HEK293 (cell line): Measurements from ENCODE around the gene B4GALNT1.

Experiments
- CTCF ChIA-PET: fragments of 350-600 bp; formaldehyde crosslinking; extraction: SDS; loops from one replicate; lab custom pipeline; 2021; ENCODE audit warnings: antibody characterized with exemption; lab: Yijun Ruan, JAX
- POLR2A ChIA-PET: fragments of 300-600 bp; formaldehyde crosslinking; extraction: SDS; loops from one replicate; lab custom pipeline; 2020; ENCODE audit warnings: antibody characterized with exemption, inconsistent platforms; lab: Yijun Ruan, JAX
- H3K27ac ChIP-seq: fragments of 200-500 bp; sonication (Bioruptor generic); 2 replicates; pipeline ENCODE4 v1.5.1; 2014; ENCODE audit warnings: low read depth, low read length, control low read depth, inconsistent platforms; ENCODE audit errors: extremely low read depth
- H3K36me3 ChIP-seq, 2 experiments: fragments of 200-500 bp in 1 of 2; sonication (Bioruptor generic) in 1 of 2; 1 replicate in 1 of 2; 2 replicates in 1 of 2; pipeline ENCODE4 v1.5.1; 2014 to 2017; ENCODE audit warnings: inconsistent platforms in 2 of 2, low read length in 2 of 2; ENCODE audit not compliant: control insufficient read depth in 2 of 2, insufficient read depth in 1 of 2
- H3K4me1 ChIP-seq: fragments of 200-500 bp; sonication (Bioruptor generic); 2 replicates; pipeline ENCODE4 v1.5.1; 2014; ENCODE audit warnings: mild to moderate bottlenecking, low read length, inconsistent platforms; ENCODE audit not compliant: control insufficient read depth, insufficient read depth
- H3K4me3 ChIP-seq: 2 replicates; pipeline ENCODE4 v1.5.1; 2011; ENCODE audit warnings: low read depth, mild to moderate bottlenecking, control low read depth, low read length, moderate library complexity
- H3K9me3 ChIP-seq: fragments of 200-500 bp; sonication (Bioruptor generic); 2 replicates; pipeline ENCODE4 v1.5.1; 2014; ENCODE audit warnings: low read depth, low read length, inconsistent platforms; ENCODE audit not compliant: control insufficient read depth, insufficient read depth
- HOXD13 ChIP-seq: sonication (generic); formaldehyde crosslinking; IDR thresholded peaks from 2 replicates; pipeline ENCODE4 v1.8.0; 2022; ENCODE audit warnings: missing genetic modification reagents, borderline replicate concordance
- SP2 ChIP-seq: fragments of 450-650 bp; formaldehyde crosslinking; IDR thresholded peaks from 2 replicates; pipeline ENCODE4 v1.5.1; 2016; ENCODE audit warnings: missing biosample characterization, missing genetic modification characterization
- ZBTB17 ChIP-seq: fragments of 450-650 bp; formaldehyde crosslinking; IDR thresholded peaks from 2 replicates; pipeline ENCODE4 v1.5.1; 2016; ENCODE audit warnings: missing biosample characterization, missing genetic modification characterization
- ZFP3 ChIP-seq: fragments of 450-650 bp; formaldehyde crosslinking; IDR thresholded peaks from 2 replicates; pipeline ENCODE4 v1.5.1; 2016; ENCODE audit warnings: low read depth, missing biosample characterization, missing genetic modification characterization
- ZNF112 ChIP-seq: fragments of 450-650 bp; formaldehyde crosslinking; IDR thresholded peaks from 2 replicates; pipeline ENCODE4 v1.5.0; 2017; ENCODE audit warnings: missing biosample characterization, missing genetic modification characterization
- ZNF157 ChIP-seq: fragments of 450-650 bp; formaldehyde crosslinking; IDR thresholded peaks from 2 replicates; pipeline ENCODE4 v1.5.1; 2016; ENCODE audit warnings: missing biosample characterization, missing genetic modification characterization
- ZNF175 ChIP-seq: fragments of 450-650 bp; formaldehyde crosslinking; IDR thresholded peaks from 2 replicates; pipeline ENCODE4 v1.5.1; 2016; ENCODE audit warnings: missing biosample characterization, missing genetic modification characterization
- ZNF354C ChIP-seq: fragments of 450-650 bp; formaldehyde crosslinking; IDR thresholded peaks from 2 replicates; pipeline ENCODE4 v1.5.1; 2016; ENCODE audit warnings: missing biosample characterization, missing genetic modification characterization, low read depth, borderline replicate concordance
- ZNF433 ChIP-seq: fragments of 450-650 bp; formaldehyde crosslinking; IDR thresholded peaks from 2 replicates; pipeline ENCODE4 v1.5.1; 2016; ENCODE audit warnings: missing biosample characterization, missing genetic modification characterization, low read depth
- ZNF658 ChIP-seq: fragments of 450-650 bp; formaldehyde crosslinking; IDR thresholded peaks from 2 replicates; pipeline ENCODE4; 2016; ENCODE audit warnings: missing biosample characterization, missing genetic modification characterization
- ZNF664 ChIP-seq: fragments of 450-650 bp; formaldehyde crosslinking; IDR thresholded peaks from 2 replicates; pipeline ENCODE4 v1.5.1; 2016; ENCODE audit warnings: missing biosample characterization, missing genetic modification characterization
- ZSCAN23 ChIP-seq: fragments of 450-650 bp; formaldehyde crosslinking; IDR thresholded peaks from 2 replicates; pipeline ENCODE4 v1.5.1; 2016; ENCODE audit warnings: missing biosample characterization, missing genetic modification characterization
- TF ChIP-seq, protein P1 (sequence below): fragments of 450-650 bp; formaldehyde crosslinking; IDR thresholded peaks from 2 replicates; pipeline ENCODE4 v1.5.1; 2016; ENCODE audit warnings: missing biosample characterization, missing genetic modification characterization
- TF ChIP-seq, protein P2 (sequence below): fragments of 450-650 bp; formaldehyde crosslinking; IDR thresholded peaks from 2 replicates; pipeline ENCODE4 v1.5.1; 2016; ENCODE audit warnings: missing biosample characterization, missing genetic modification characterization
- TF ChIP-seq, protein P3 (sequence below): fragments of 450-650 bp; IDR thresholded peaks from 2 replicates; pipeline ENCODE4 v1.5.1; 2018; ENCODE audit warnings: missing biosample characterization, mild to moderate bottlenecking, missing genetic modification characterization
- TF ChIP-seq, protein P4 (sequence below): fragments of 450-650 bp; formaldehyde crosslinking; IDR thresholded peaks from 2 replicates; pipeline ENCODE4 v1.5.1; 2016; ENCODE audit warnings: missing biosample characterization, missing genetic modification characterization
- TF ChIP-seq, protein P5 (sequence below): fragments of 450-650 bp; formaldehyde crosslinking; IDR thresholded peaks from 2 replicates; pipeline ENCODE4 v1.5.1; 2017; ENCODE audit warnings: missing biosample characterization, missing genetic modification characterization

B4GALNT1 gene

DNA sequence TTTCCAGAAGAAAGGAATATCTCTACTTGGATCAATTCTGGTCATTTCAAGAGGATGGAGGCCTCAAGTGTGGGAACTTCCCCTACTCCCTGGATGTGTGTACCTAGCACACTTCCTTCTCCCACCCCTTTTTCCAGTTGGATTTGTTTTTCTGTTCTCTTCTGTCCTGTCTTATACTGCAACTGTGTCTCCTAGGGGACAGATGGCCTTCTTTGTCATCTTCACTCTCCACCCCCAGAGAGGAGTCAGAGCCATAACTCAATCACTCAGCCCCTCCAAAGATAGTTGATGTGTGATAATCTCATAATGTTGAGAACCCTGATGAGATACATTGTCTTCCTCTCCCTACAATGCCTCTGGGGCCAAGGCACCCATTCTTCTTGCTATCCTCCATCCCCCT lies 30.5 kb downstream of the B4GALNT1 start (continued):
- TF ChIP-seq, protein P1, sequence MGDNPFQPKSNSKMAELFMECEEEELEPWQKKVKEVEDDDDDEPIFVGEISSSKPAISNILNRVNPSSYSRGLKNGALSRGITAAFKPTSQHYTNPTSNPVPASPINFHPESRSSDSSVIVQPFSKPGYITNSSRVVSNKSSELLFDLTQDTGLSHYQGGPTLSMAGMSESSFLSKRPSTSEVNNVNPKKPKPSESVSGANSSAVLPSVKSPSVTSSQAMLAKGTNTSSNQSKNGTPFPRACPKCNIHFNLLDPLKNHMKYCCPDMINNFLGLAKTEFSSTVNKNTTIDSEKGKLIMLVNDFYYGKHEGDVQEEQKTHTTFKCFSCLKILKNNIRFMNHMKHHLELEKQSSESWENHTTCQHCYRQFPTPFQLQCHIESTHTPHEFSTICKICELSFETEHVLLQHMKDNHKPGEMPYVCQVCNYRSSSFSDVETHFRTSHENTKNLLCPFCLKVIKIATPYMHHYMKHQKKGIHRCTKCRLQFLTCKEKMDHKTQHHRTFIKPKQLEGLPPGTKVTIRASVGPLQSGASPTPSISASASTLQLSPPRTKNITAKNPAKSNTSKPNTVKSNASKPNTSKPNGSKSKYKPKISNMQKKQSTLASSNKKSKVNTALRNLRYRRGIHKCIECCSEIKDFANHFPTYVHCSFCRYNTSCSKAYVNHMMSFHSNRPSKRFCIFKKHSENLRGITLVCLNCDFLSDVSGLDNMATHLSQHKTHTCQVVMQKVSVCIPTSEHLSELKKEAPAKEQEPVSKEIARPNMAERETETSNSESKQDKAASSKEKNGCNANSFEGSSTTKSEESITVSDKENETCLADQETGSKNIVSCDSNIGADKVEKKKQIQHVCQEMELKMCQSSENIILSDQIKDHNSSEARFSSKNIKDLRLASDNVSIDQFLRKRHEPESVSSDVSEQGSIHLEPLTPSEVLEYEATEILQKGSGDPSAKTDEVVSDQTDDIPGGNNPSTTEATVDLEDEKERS (tag by site-specific recombination), result no peak
- TF ChIP-seq, protein P2, sequence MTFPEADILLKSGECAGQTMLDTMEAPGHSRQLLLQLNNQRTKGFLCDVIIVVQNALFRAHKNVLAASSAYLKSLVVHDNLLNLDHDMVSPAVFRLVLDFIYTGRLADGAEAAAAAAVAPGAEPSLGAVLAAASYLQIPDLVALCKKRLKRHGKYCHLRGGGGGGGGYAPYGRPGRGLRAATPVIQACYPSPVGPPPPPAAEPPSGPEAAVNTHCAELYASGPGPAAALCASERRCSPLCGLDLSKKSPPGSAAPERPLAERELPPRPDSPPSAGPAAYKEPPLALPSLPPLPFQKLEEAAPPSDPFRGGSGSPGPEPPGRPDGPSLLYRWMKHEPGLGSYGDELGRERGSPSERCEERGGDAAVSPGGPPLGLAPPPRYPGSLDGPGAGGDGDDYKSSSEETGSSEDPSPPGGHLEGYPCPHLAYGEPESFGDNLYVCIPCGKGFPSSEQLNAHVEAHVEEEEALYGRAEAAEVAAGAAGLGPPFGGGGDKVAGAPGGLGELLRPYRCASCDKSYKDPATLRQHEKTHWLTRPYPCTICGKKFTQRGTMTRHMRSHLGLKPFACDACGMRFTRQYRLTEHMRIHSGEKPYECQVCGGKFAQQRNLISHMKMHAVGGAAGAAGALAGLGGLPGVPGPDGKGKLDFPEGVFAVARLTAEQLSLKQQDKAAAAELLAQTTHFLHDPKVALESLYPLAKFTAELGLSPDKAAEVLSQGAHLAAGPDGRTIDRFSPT (tag by site-specific recombination), result no peak
- no peak for TF ChIP-seq HOXD13 (CRISPR knock-in tag)
- no peak for TF ChIP-seq ZNF157
- TF ChIP-seq, all 188 proteins: peak for 0

DNA sequence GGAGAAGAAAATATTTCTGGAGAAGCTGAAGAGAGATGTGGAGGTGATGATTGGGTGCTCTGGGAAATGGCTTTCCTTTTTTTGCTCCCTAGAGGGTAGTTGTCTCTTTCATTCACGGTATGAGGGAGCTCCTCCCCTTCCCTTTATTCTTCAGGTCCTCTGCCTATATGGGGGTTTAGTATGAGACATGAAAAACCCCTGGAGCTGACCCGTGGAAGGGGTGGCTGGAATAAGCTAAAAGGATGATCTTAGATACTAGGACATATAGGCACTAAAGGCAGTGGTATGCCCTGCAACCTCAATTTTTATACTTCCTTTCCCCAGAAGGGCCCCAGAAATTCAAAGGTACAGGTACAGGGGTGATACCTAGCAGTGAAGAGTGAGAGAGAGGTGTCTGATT lies 32.6 kb downstream of the B4GALNT1 start:
- Histone ChIP-seq H3K36me3 (peaks cover 6 to 70% of the 10 kb centered on the region in 2 experiments), H3K4me3 (no peak overlapping the region), H3K9me3 (no peaks in the 10 kb centered on the region)
- TF ChIP-seq, protein P3, sequence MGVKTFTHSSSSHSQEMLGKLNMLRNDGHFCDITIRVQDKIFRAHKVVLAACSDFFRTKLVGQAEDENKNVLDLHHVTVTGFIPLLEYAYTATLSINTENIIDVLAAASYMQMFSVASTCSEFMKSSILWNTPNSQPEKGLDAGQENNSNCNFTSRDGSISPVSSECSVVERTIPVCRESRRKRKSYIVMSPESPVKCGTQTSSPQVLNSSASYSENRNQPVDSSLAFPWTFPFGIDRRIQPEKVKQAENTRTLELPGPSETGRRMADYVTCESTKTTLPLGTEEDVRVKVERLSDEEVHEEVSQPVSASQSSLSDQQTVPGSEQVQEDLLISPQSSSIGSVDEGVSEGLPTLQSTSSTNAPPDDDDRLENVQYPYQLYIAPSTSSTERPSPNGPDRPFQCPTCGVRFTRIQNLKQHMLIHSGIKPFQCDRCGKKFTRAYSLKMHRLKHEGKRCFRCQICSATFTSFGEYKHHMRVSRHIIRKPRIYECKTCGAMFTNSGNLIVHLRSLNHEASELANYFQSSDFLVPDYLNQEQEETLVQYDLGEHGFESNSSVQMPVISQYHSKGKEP (tag by site-specific recombination), result no peak
- TF ChIP-seq ZNF112 (tag by site-specific recombination), result no peak
- no peak for TF ChIP-seq ZSCAN23
- TF ChIP-seq, protein P4, sequence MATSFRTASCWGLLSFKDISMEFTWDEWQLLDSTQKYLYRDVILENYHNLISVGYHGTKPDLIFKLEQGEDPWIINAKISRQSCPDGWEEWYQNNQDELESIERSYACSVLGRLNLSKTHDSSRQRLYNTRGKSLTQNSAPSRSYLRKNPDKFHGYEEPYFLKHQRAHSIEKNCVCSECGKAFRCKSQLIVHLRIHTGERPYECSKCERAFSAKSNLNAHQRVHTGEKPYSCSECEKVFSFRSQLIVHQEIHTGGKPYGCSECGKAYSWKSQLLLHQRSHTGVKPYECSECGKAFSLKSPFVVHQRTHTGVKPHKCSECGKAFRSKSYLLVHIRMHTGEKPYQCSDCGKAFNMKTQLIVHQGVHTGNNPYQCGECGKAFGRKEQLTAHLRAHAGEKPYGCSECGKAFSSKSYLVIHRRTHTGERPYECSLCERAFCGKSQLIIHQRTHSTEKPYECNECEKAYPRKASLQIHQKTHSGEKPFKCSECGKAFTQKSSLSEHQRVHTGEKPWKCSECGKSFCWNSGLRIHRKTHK (tag by site-specific recombination), result no peak
- TF ChIP-seq ZNF658 (tag by site-specific recombination), result no peak
- no peak for TF ChIP-seq ZNF433
- TF ChIP-seq, protein P5, sequence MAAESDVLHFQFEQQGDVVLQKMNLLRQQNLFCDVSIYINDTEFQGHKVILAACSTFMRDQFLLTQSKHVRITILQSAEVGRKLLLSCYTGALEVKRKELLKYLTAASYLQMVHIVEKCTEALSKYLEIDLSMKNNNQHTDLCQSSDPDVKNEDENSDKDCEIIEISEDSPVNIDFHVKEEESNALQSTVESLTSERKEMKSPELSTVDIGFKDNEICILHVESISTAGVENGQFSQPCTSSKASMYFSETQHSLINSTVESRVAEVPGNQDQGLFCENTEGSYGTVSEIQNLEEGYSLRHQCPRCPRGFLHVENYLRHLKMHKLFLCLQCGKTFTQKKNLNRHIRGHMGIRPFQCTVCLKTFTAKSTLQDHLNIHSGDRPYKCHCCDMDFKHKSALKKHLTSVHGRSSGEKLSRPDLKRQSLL, result no peak
- no peak for TF ChIP-seq ZNF175 (tag by site-specific recombination)
- TF ChIP-seq, all 188 proteins: peak for 0
- POLR2A ChIA-PET, result interaction anchor here (0.9 kb wide), 1 partner anchor 15 kb away, joined by 3 read pairs; no protein-coding TSS in a partner anchor
- Histone ChIP-seq H3K4me1 (peaks cover 3% of the 10 kb centered on the region; the same call in 1 of the 2 replicates), H3K27ac (no peak overlapping the region)
- CTCF ChIA-PET, result interaction anchor here (0.6 to 2.6 kb wide), 4 partner anchors 10 to 20 kb away, joined by 3 to 13 read pairs (median 4); no protein-coding TSS in a partner anchor

DNA sequence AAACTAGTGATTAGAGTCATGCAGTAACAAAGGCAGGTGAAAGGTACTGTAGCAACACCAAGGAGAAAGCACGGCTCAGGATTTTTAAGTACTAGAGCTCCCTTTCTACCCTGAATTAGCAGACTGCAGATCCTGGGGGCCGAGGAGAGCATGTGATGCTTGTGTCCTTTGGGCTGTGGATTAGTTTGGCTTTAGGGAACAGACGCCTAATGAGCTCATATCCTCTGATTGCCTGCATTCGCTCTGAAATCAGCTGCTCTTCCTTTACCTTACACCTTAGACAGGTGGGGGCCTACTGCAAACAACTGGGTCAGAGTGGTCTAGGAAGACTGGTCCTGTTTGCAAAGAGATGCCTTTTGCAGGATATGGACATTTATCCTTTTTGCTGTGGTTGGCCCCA lies 39.8 kb downstream of the B4GALNT1 start:
- Histone ChIP-seq H3K27ac (no peak overlapping the region), H3K4me1 (peaks cover 5% of the 10 kb centered on the region), H3K9me3 (no peaks in the 10 kb centered on the region), H3K4me3 (no peak overlapping the region), H3K36me3 (peaks cover 11 to 35% of the 10 kb centered on the region in 2 experiments; a peak in 2 of 3 replicates)
- POLR2A ChIA-PET, result interaction anchor here (1.2 to 2.6 kb wide), 3 partner anchors 13 to 18 kb away, joined by 3 to 9 read pairs (median 4); partner anchors contain the start of gene ARHGEF25
- CTCF ChIA-PET, result interaction anchor here (0.7 to 3.3 kb wide), 5 partner anchors 9 to 173 kb away, joined by 3 to 42 read pairs (median 4); partner anchors contain the start of gene B4GALNT1
- TF ChIP-seq ZNF354C, result no peak
- TF ChIP-seq ZBTB17, result peak; percentile 78
- TF ChIP-seq ZNF433, result no peak
- TF ChIP-seq SP2 (tag by site-specific recombination), result no peak
- no peak for TF ChIP-seq ZNF664 (tag by site-specific recombination)
- no peak for TF ChIP-seq ZFP3 (tag by site-specific recombination)
